IPS-20b (cell line): Measurements from ENCODE around the gene TBX3.

ENCODE experiments used
- H3K27ac ChIP-seq: one replicate; pipeline ENCODE4 v1.5.1; 2013; ENCODE audit warnings: low read length
- H3K27me3 ChIP-seq: 2 replicates; pipeline ENCODE4 v1.6.1; 2013; ENCODE audit warnings: mild to moderate bottlenecking, low read length, inconsistent platforms; ENCODE audit not compliant: insufficient read depth
- H3K36me3 ChIP-seq: 2 replicates; pipeline ENCODE4 v1.6.1; 2013; ENCODE audit warnings: low read depth, mild to moderate bottlenecking, inconsistent platforms, low read length, moderate library complexity; ENCODE audit not compliant: insufficient read depth
- H3K4me1 ChIP-seq: 2 replicates; pipeline ENCODE4 v1.6.1; 2013; ENCODE audit warnings: mild to moderate bottlenecking, control low read depth, inconsistent platforms, low read length, moderate library complexity; ENCODE audit not compliant: insufficient read depth
- H3K4me3 ChIP-seq: 2 replicates; pipeline ENCODE4 v1.5.1; 2013; ENCODE audit warnings: mild to moderate bottlenecking, low read length, inconsistent platforms
- H3K9ac ChIP-seq: 2 replicates; pipeline ENCODE4 v1.6.1; 2013; ENCODE audit warnings: low read depth, mild to moderate bottlenecking, inconsistent platforms, low read length, moderate library complexity
- H3K9me3 ChIP-seq: 2 replicates; pipeline ENCODE4 v1.6.1; 2013; ENCODE audit warnings: mild to moderate bottlenecking, low read depth, low read length, inconsistent platforms; ENCODE audit not compliant: insufficient read depth

TBX3 gene

GRCh38 chr12:114670291-114670980, 13.5 kb downstream of the TBX3 start:
- H3K27ac ChIP-seq = no peak overlapping the region
- no peaks in the 10 kb centered on the region for H3K36me3 ChIP-seq
- H3K4me1 ChIP-seq = peaks cover 20% of the 10 kb centered on the region
- no peak overlapping the region for H3K4me3 ChIP-seq
- no peak overlapping the region for H3K9ac ChIP-seq
- peaks cover 100% of the 10 kb centered on the region for H3K27me3 ChIP-seq
- peaks cover 4% of the 10 kb centered on the region; the same call in 1 of the 2 replicates for H3K9me3 ChIP-seq

GRCh38 chr12:114669401-114670290, 14.3 kb downstream of the TBX3 start:
- Histone ChIP-seq H3K4me3 (no peak overlapping the region), H3K27ac (no peak overlapping the region), H3K9ac (no peak overlapping the region), H3K9me3 (peaks cover 4% of the 10 kb centered on the region; the same call in 1 of the 2 replicates), H3K27me3 (peaks cover 100% of the 10 kb centered on the region), H3K36me3 (no peaks in the 10 kb centered on the region), H3K4me1 (peaks cover 17% of the 10 kb centered on the region)

GRCh38 chr12:114668886-114669288, 15.1 kb downstream of the TBX3 start:
- peaks cover 4% of the 10 kb centered on the region; the same call in 1 of the 2 replicates for H3K9me3 ChIP-seq
- H3K4me1 ChIP-seq = peaks cover 17% of the 10 kb centered on the region
- no peak overlapping the region for H3K9ac ChIP-seq
- H3K36me3 ChIP-seq = no peaks in the 10 kb centered on the region
- peaks cover 100% of the 10 kb centered on the region for H3K27me3 ChIP-seq
- H3K27ac ChIP-seq = no peak overlapping the region
- no peak overlapping the region for H3K4me3 ChIP-seq

GRCh38 chr12:114668151-114668885, 15.7 kb downstream of the TBX3 start:
- Histone ChIP-seq H3K4me1 (peaks cover 17% of the 10 kb centered on the region), H3K9me3 (peaks cover 4% of the 10 kb centered on the region; the same call in 1 of the 2 replicates), H3K27ac (no peak overlapping the region), H3K36me3 (no peaks in the 10 kb centered on the region), H3K27me3 (peaks cover 100% of the 10 kb centered on the region), H3K4me3 (peak overlapping the region; percentile 46; the same call in 1 of the 2 replicates), H3K9ac (no peak overlapping the region)

- H3K9ac ChIP-seq = no peak overlapping the region
- peaks cover 21% of the 10 kb centered on the region for H3K4me1 ChIP-seq
- peak overlapping the region; percentile 46; the same call in 1 of the 2 replicates for H3K4me3 ChIP-seq
- peaks cover 100% of the 10 kb centered on the region for H3K27me3 ChIP-seq
- no peak overlapping the region for H3K27ac ChIP-seq
- peaks cover 4% of the 10 kb centered on the region; the same call in 1 of the 2 replicates for H3K9me3 ChIP-seq
- H3K36me3 ChIP-seq = no peaks in the 10 kb centered on the region
These were observed 16.3 kb downstream of the TBX3 start for GRCh38 chr12:114667669-114668150.

GRCh38 chr12:114666746-114667668, 17.0 kb downstream of the TBX3 start:
- no peak overlapping the region for H3K27ac ChIP-seq
- peaks cover 21% of the 10 kb centered on the region for H3K4me1 ChIP-seq
- H3K4me3 ChIP-seq = peak overlapping the region; percentile 46; the same call in 1 of the 2 replicates
- H3K9me3 ChIP-seq = peaks cover 4% of the 10 kb centered on the region; the same call in 1 of the 2 replicates
- H3K27me3 ChIP-seq = peaks cover 99% of the 10 kb centered on the region
- no peaks in the 10 kb centered on the region for H3K36me3 ChIP-seq
- H3K9ac ChIP-seq = no peak overlapping the region

- no peaks in the 10 kb centered on the region for H3K36me3 ChIP-seq
- no peak overlapping the region for H3K9ac ChIP-seq
- H3K27ac ChIP-seq = no peak overlapping the region
- H3K27me3 ChIP-seq = peaks cover 93% of the 10 kb centered on the region
- H3K4me3 ChIP-seq = peak overlapping the region; percentile 13; the same call in 1 of the 2 replicates
- H3K4me1 ChIP-seq = peaks cover 21% of the 10 kb centered on the region
- no peaks in the 10 kb centered on the region; the same call in 1 of the 2 replicates for H3K9me3 ChIP-seq
These were observed 18.3 kb downstream of the TBX3 start for GRCh38 chr12:114665411-114666260.

GRCh38 chr12:114664651-114665320, 19.2 kb downstream of the TBX3 start:
- Histone ChIP-seq H3K9me3 (no peaks in the 10 kb centered on the region; the same call in 1 of the 2 replicates), H3K27me3 (peaks cover 93% of the 10 kb centered on the region), H3K36me3 (no peaks in the 10 kb centered on the region), H3K4me1 (peaks cover 20% of the 10 kb centered on the region), H3K9ac (no peak overlapping the region), H3K27ac (no peak overlapping the region), H3K4me3 (peak overlapping the region; percentile 36; the same call in 1 of the 2 replicates)

- peaks cover 27% of the 10 kb centered on the region for H3K4me1 ChIP-seq
- no peaks in the 10 kb centered on the region; the same call in 1 of the 2 replicates for H3K9me3 ChIP-seq
- no peaks in the 10 kb centered on the region for H3K36me3 ChIP-seq
- H3K9ac ChIP-seq = no peak overlapping the region
- peaks cover 93% of the 10 kb centered on the region for H3K27me3 ChIP-seq
- H3K27ac ChIP-seq = no peak overlapping the region
- H3K4me3 ChIP-seq = no peak overlapping the region
These were observed 21.3 kb downstream of the TBX3 start for GRCh38 chr12:114662512-114663177.
